ENCODE measurements around the gene MTHFD1.

- TF ChIP-seq, protein P1, sequence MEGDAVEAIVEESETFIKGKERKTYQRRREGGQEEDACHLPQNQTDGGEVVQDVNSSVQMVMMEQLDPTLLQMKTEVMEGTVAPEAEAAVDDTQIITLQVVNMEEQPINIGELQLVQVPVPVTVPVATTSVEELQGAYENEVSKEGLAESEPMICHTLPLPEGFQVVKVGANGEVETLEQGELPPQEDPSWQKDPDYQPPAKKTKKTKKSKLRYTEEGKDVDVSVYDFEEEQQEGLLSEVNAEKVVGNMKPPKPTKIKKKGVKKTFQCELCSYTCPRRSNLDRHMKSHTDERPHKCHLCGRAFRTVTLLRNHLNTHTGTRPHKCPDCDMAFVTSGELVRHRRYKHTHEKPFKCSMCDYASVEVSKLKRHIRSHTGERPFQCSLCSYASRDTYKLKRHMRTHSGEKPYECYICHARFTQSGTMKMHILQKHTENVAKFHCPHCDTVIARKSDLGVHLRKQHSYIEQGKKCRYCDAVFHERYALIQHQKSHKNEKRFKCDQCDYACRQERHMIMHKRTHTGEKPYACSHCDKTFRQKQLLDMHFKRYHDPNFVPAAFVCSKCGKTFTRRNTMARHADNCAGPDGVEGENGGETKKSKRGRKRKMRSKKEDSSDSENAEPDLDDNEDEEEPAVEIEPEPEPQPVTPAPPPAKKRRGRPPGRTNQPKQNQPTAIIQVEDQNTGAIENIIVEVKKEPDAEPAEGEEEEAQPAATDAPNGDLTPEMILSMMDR (IDR thresholded peaks at IDR 0.05): no peak
- no peak for TF ChIP-seq EP300 (IDR thresholded peaks at IDR 0.05)
Observed at GRCh38 chr14:64491637-64492036, 103.5 kb downstream of the MTHFD1 start.

Measured in suprapubic skin (tissue), 3 donors.